Measurements from ENCODE around the gene CLSTN2.

- TF ChIP-seq CTCF (conservative IDR thresholded peaks at IDR 0.05 in 1 of 2, IDR thresholded peaks at IDR 0.05 in 1 of 2; ENCODE audit: extremely low read depth in 1 of 2, insufficient read depth in 1 of 2, low read depth in 1 of 2, low read length in 2 of 2) (no peak), EZH2 (IDR thresholded peaks at IDR 0.05; ENCODE audit: borderline replicate concordance, low read length) (no peak)
Measured at GRCh38 chr3:140398387-140398786, 463.4 kb downstream of the CLSTN2 start.
